Endothelial cell of umbilical vein (primary cell): ENCODE data around the gene RET.

Source experiments
- CTCF ChIP-seq, 2 donors: IDR thresholded peaks; 1 replicate in 1 of 2; 2 replicates in 1 of 2; pipeline ENCODE4 v1.5.1; 2011; ENCODE audit warnings: low read length in 2 of 2, mild to moderate bottlenecking in 2 of 2, moderate library complexity in 2 of 2, control low read depth in 1 of 2, inconsistent platforms in 1 of 2, low read depth in 1 of 2; ENCODE audit not compliant: insufficient read depth in 1 of 2; ENCODE audit errors: extremely low read depth in 1 of 2
- EZH2 ChIP-seq: IDR thresholded peaks from 2 replicates; pipeline ENCODE4 v1.6.1; 2012; ENCODE audit warnings: borderline replicate concordance, low read depth, mild to moderate bottlenecking, moderate library complexity, low read length, inconsistent platforms; ENCODE audit not compliant: severe bottlenecking

GRCh38 chr10:43059336-43059720 is 17.5 kb upstream of the RET start:
- no peak for TF ChIP-seq EZH2
- no peak for TF ChIP-seq CTCF (IDR thresholded peaks at IDR 0.05; ENCODE audit: extremely low read depth in 1 of 2, insufficient read depth in 1 of 2, low read depth in 1 of 2, low read length in 2 of 2)
